PC-3 (cell line): Measurements from ENCODE around the gene PLS3. TPM values are rescaled to one million over a fixed set of nuclear protein-coding genes. Genes with fewer than 3 reads are reported as not detected.
"Not testable (repeated sequence)": the region's sequence is repeated elsewhere in the genome, so short reads cannot be mapped to it uniquely, and the experiment has no call there.

Source experiments
- ATAC-seq: fragments of 200-7000 bp; cut with Tn5 transposase; 2 replicates; pipeline ENCODE4 v1.9.1; 2020; ENCODE audit warnings: mild to moderate bottlenecking, moderate library complexity
- BruUV-seq: library from RNA; stranded (reverse); fragments of 400-500 nt; replicated peaks from 2 replicates; lab custom pipeline; 2021; lab: Mats Ljungman, UMichigan
- CTCF ChIA-PET: fragments of 300-600 bp; sonication (Branson Sonifier 250); formaldehyde crosslinking; loops from one replicate; lab custom pipeline; 2022; ENCODE audit warnings: antibody characterized with exemption; lab: Charles Lee
- POLR2A ChIA-PET: fragments of 300-600 bp; sonication (Branson Sonifier 250); formaldehyde crosslinking; loops from one replicate; lab custom pipeline; 2022; ENCODE audit warnings: antibody characterized with exemption; ENCODE audit not compliant: unreplicated experiment; lab: Charles Lee
- DNase-seq: peaks from one replicate; pipeline ENCODE4 v3.0.0-alpha.2; 2015
- H2AFZ ChIP-seq: fragments of 300-600 bp; sonication (generic); 2 replicates; pipeline ENCODE4 v1.6.0; 2016; ENCODE audit warnings: antibody characterized with exemption, low read length
- H3F3A ChIP-seq: fragments of 300-600 bp; sonication (generic); one replicate; pipeline ENCODE4 v1.6.0; 2017; ENCODE audit warnings: antibody characterized with exemption, low read length, control low read depth, mild to moderate bottlenecking; ENCODE audit not compliant: unreplicated experiment
- H3K27ac ChIP-seq: fragments of 300-600 bp; sonication (generic); 2 replicates; pipeline ENCODE4 v1.5.1; 2016; ENCODE audit warnings: mild to moderate bottlenecking, low read length
- H3K27me3 ChIP-seq: fragments of 300-600 bp; sonication (generic); 2 replicates; pipeline ENCODE4 v1.6.1; 2016; ENCODE audit warnings: low read length, mixed read lengths
- H3K36me3 ChIP-seq: fragments of 300-600 bp; sonication (generic); 2 replicates; pipeline ENCODE4 v1.6.1; 2016; ENCODE audit warnings: low read depth, mixed run types, low read length, mixed read lengths
- H3K4me1 ChIP-seq: fragments of 300-600 bp; sonication (generic); 2 replicates; pipeline ENCODE4 v1.5.1; 2016; ENCODE audit warnings: low read length; ENCODE audit not compliant: insufficient read depth
- H3K4me2 ChIP-seq: fragments of 300-600 bp; sonication (generic); 2 replicates; pipeline ENCODE4 v1.6.0; 2016; ENCODE audit warnings: low read length
- H3K4me3 ChIP-seq: fragments of 300-600 bp; sonication (generic); 2 replicates; pipeline ENCODE4 v1.5.1; 2016; ENCODE audit warnings: mild to moderate bottlenecking, low read length, mixed read lengths
- H3K79me2 ChIP-seq: fragments of 300-600 bp; sonication (generic); 2 replicates; pipeline ENCODE4 v1.6.1; 2017; ENCODE audit warnings: low read length, mixed read lengths
- H3K9ac ChIP-seq: fragments of 300-600 bp; sonication (generic); 2 replicates; pipeline ENCODE4 v1.6.0; 2016; ENCODE audit warnings: mild to moderate bottlenecking, low read length
- H3K9me2 ChIP-seq: fragments of 300-600 bp; sonication (generic); replicated peaks from 2 replicates; pipeline ENCODE4 v1.6.1; 2016; ENCODE audit warnings: mixed run types, low read length, mixed read lengths
- H3K9me3 ChIP-seq: fragments of 300-600 bp; sonication (generic); 2 replicates; pipeline ENCODE4 v1.6.1; 2016; ENCODE audit warnings: low read length, mixed read lengths
- H4K20me1 ChIP-seq: fragments of 300-600 bp; sonication (generic); 2 replicates; pipeline ENCODE4 v1.6.1; 2016; ENCODE audit warnings: low read length, mixed read lengths
- EZH2 ChIP-seq: fragments of 300-600 bp; sonication (generic); IDR thresholded peaks from one replicate; pipeline ENCODE4 v1.6.1; 2017; ENCODE audit warnings: antibody characterized with exemption, mild to moderate bottlenecking, low read length; ENCODE audit not compliant: unreplicated experiment
- EZH2phosphoT487 ChIP-seq: fragments of 300-600 bp; sonication (generic); IDR thresholded peaks from 2 replicates; pipeline ENCODE4 v1.6.1; 2018; ENCODE audit warnings: mild to moderate bottlenecking, antibody characterized with exemption, low read length, borderline replicate concordance
- intact Hi-C: fragments of 100-400 bp; cut with micrococcal nuclease; formaldehyde crosslinking; loops from 2 replicates; pipeline ENCODE4 v1.9.0; 2023
- total RNA-seq: library from RNA; depleted of rRNA; stranded (reverse); fragments of >200 nt; gene quantifications from 2 replicates; pipeline ENCODE4 v1.2.3, GENCODE V29; 2014
- TF ChIP-seq, protein P1 (sequence below): fragments of 300-600 bp; sonication (generic); conservative IDR thresholded peaks from 2 replicates; pipeline ENCODE4 v1.5.1; 2017; ENCODE audit warnings: antibody characterized with exemption, low read depth, mild to moderate bottlenecking, low read length

The PLS3 gene
- total RNA-seq, 1 experiment from 2014 or later: 267 TPM

DNA sequence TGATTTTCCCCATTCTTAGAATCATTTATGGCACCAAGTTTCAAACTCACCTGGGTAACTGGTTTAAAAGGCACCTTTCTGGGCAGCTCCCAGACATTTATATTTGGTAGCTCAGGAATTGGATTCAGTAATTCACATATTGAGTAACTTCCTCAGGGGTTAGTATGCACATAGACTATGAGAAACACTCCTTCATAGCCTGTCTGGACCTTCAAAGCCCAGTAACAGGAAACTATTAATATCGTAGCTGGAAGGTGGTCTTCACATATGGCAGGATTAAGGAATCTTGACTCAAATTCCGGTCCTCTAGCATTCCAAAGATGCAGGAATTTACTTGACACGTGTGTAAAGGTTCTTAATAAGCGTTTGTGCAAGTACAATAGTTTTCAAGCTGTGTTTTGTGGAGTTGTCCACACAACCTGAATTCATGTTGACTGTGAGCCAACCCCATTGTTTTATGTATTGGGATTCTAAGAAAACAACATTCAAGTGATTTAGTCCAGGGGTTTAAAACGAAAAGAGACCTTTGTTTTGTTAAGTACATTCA lies 78.4 kb downstream of the PLS3 start:
- DNase-seq: no peak
- peaks cover 60% of the 10 kb centered on the region for H3K36me3 ChIP-seq
- no peaks in the 10 kb centered on the region for H3K27me3 ChIP-seq
- ChIA-PET CTCF (no interaction called here), POLR2A (no interaction called here)
- no TSS peak for BruUV-seq
- H3K79me2 ChIP-seq: 0 out of 2 replicates have a peak, but pooled peaks cover 3% of the 10 kb centered on the region
- H4K20me1 ChIP-seq: no peaks in the 10 kb centered on the region
- no peak overlapping the region for H3K4me2 ChIP-seq
- H3K9me3 ChIP-seq: no peaks in the 10 kb centered on the region
- no peaks in the 10 kb centered on the region for H3F3A ChIP-seq
- no peak overlapping the region for H3K4me3 ChIP-seq
- H2AFZ ChIP-seq: no peak overlapping the region
- no peak overlapping the region for H3K27ac ChIP-seq
- ATAC-seq: no peak
- intact Hi-C loops: no loop called here
- no peaks in the 10 kb centered on the region for H3K9me2 ChIP-seq
- H3K9ac ChIP-seq: no peak overlapping the region
- TF ChIP-seq EZH2 (no peak), EZH2phosphoT487 (no peak)
- TF ChIP-seq, protein P1, sequence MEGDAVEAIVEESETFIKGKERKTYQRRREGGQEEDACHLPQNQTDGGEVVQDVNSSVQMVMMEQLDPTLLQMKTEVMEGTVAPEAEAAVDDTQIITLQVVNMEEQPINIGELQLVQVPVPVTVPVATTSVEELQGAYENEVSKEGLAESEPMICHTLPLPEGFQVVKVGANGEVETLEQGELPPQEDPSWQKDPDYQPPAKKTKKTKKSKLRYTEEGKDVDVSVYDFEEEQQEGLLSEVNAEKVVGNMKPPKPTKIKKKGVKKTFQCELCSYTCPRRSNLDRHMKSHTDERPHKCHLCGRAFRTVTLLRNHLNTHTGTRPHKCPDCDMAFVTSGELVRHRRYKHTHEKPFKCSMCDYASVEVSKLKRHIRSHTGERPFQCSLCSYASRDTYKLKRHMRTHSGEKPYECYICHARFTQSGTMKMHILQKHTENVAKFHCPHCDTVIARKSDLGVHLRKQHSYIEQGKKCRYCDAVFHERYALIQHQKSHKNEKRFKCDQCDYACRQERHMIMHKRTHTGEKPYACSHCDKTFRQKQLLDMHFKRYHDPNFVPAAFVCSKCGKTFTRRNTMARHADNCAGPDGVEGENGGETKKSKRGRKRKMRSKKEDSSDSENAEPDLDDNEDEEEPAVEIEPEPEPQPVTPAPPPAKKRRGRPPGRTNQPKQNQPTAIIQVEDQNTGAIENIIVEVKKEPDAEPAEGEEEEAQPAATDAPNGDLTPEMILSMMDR: no peak
- peaks cover 2% of the 10 kb centered on the region for H3K4me1 ChIP-seq

DNA sequence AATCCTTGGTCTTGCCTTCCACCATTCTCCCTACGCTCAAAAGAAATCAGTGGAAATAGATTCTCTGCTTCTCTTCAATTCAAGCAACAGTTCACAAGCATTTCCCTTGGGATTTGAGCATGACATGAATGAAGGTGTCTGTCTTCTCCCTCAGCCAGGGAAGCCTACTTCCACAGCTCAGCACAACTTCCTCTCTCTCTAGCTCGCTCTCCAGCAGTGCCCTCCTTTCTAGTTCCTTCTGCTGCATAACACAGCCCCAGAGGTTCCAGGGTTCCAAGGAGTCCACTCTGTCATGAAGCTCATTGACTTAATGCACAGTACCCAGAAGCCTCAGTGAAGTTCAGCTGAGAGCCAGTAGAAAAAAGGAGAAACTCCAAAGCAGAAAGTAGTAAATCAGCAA lies 81.3 kb downstream of the PLS3 start:
- intact Hi-C loops: loop anchor here (2.0 kb wide), 1 partner anchor 80 kb away; no protein-coding TSS in a partner anchor
- ATAC-seq (peak; percentile 24; the same call in 1 of the 2 replicates), DNase-seq (no peak)
- H3K9me3 ChIP-seq: no peaks in the 10 kb centered on the region
- peak overlapping the region; percentile 48 for H3K9ac ChIP-seq
- POLR2A ChIA-PET: no interaction called here
- BruUV-seq: no TSS peak
- no peak overlapping the region for H2AFZ ChIP-seq
- H3K4me1 ChIP-seq: no peaks in the 10 kb centered on the region
- H3F3A ChIP-seq: no peaks in the 10 kb centered on the region
- TF ChIP-seq, protein P1: no peak
- TF ChIP-seq EZH2phosphoT487 (no peak), EZH2 (no peak)
- H3K4me2 ChIP-seq: no peak overlapping the region
- H3K79me2 ChIP-seq: no peaks in the 10 kb centered on the region
- CTCF ChIA-PET: interaction anchor here (0.6 to 0.7 kb wide), 2 partner anchors 50 to 623 kb away, joined by 3 read pairs; no protein-coding TSS in a partner anchor
- H3K27ac ChIP-seq: peak overlapping the region; percentile 66
- H3K36me3 ChIP-seq: peaks cover 66% of the 10 kb centered on the region
- no peaks in the 10 kb centered on the region for H3K9me2 ChIP-seq
- no peaks in the 10 kb centered on the region for H3K27me3 ChIP-seq
- no peak overlapping the region for H3K4me3 ChIP-seq
- H4K20me1 ChIP-seq: no peaks in the 10 kb centered on the region

DNA sequence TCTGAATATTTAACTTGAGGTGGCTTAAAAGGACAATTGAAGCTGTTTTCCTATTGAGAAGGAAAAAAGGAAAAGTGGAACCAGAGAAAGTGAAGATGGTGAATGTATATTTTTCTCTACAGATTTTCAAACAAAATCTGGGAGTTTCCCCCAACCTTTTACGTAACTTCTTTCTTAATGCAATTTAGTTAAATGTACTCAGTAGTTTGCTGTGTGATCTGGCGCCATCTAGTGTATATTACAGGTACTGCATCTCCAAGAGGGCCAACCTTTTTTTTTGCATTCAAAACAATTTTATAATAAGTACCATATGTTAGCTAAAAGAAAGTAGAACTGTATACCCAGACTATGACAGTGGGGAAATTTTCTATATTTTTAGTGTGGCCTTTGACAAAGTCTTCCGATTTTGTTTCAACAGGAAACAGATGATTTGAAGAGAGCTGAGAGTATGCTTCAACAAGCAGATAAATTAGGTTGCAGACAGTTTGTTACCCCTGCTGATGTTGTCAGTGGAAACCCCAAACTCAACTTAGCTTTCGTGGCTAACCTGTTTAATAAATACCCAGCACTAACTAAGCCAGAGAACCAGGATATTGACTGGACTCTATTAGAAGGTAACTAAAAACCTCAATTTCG lies 82.0 kb downstream of the PLS3 start:
- CTCF ChIA-PET: no interaction called here
- no peaks in the 10 kb centered on the region for H3K4me1 ChIP-seq
- no peaks in the 10 kb centered on the region for H3K9me2 ChIP-seq
- peak overlapping the region; percentile 48 for H3K9ac ChIP-seq
- H3K27ac ChIP-seq: peak overlapping the region; percentile 66
- POLR2A ChIA-PET: no interaction called here
- H3K4me3 ChIP-seq: no peak overlapping the region
- H3K36me3 ChIP-seq: peaks cover 62% of the 10 kb centered on the region
- peak; percentile 43 for ATAC-seq
- TF ChIP-seq, protein P1: peak; percentile 91
- no peak for TF ChIP-seq EZH2
- peak; percentile 75 for DNase-seq
- no peaks in the 10 kb centered on the region for H3K27me3 ChIP-seq
- no TSS peak for BruUV-seq
- H2AFZ ChIP-seq: no peak overlapping the region
- H4K20me1 ChIP-seq: no peaks in the 10 kb centered on the region
- intact Hi-C loops: loop anchor here (1.0 to 2.0 kb wide), 2 partner anchors 80 to 313 kb away; no protein-coding TSS in a partner anchor
- H3F3A ChIP-seq: no peaks in the 10 kb centered on the region
- no peak overlapping the region for H3K4me2 ChIP-seq
- H3K9me3 ChIP-seq: no peaks in the 10 kb centered on the region
- no peaks in the 10 kb centered on the region for H3K79me2 ChIP-seq

DNA sequence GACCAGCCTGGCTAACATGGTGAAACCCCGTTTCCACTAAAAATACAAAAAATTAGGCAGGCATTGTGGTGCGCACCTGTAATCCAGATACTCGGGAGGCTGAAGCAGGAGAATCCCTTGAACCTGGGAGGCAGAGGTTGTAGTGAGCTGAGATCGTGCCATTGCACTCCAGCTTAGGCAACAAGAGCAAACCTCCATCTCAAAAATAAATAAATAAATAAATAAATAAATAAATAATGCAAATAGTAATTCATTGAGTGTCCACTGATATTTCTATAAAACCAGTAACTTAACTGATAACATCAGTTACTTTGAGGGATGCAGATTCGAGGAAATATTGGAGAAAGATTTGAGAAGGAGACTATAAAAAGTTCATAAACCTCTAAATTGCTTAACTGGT lies 83.4 kb downstream of the PLS3 start:
- intact Hi-C loops, CTCF ChIA-PET: not testable (repeated sequence)

More for the DNA sequence above, 83.4 kb downstream of the PLS3 start:
- not testable (repeated sequence) for H3F3A ChIP-seq, H3K4me2 ChIP-seq, H3K27me3 ChIP-seq, ATAC-seq, H3K9me2 ChIP-seq, H3K27ac ChIP-seq, H3K79me2 ChIP-seq, DNase-seq, H3K4me3 ChIP-seq, H4K20me1 ChIP-seq, H3K9ac ChIP-seq, H3K9me3 ChIP-seq, H2AFZ ChIP-seq, H3K4me1 ChIP-seq, BruUV-seq
- POLR2A ChIA-PET: interaction anchor here (0.5 kb wide), 1 partner anchor 82 kb away, joined by 5 read pairs; no protein-coding TSS in a partner anchor
- H3K36me3 ChIP-seq: peaks cover 72% of the 10 kb centered on the region
